OCI-LY3 (cell line): Measurements from ENCODE around the gene SLC6A2.

ENCODE experiments used
- CTCF ChIP-seq: fragments of 200-600, 300-600 bp; sonication (generic); IDR thresholded peaks from 2 replicates; pipeline ENCODE4 v1.5.1; 2014; ENCODE audit warnings: antibody characterized with exemption, low read length, low read depth
- EZH2phosphoT487 ChIP-seq: fragments of 200-600 bp; shearing (Covaris generic); IDR thresholded peaks from 2 replicates; pipeline ENCODE4 v1.6.1; 2018; ENCODE audit warnings: antibody characterized with exemption, mixed run types, low read depth

DNA sequence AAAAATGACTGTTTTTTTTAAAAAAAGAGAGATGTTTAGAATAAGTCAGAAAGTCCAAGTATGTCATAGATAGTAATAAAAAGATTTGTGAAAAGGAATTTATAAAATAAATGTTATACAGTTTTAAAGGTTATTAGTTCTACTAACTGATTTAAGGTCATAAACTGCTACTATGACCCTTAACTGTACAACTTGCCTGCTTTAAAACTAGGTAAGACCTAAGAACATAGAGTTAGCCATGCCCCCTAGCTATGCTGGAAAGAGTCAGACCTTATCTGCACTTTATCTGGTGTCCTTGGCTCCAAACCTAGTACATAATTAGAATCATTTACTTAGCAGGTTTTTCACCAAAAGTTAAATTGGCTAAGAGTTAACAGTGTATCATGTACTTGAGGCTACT is 23.5 kb upstream of the SLC6A2 start:
- TF ChIP-seq CTCF (no peak), EZH2phosphoT487 (no peak)
